Measurements from ENCODE around the gene LYZL1.
"Not testable (repeated sequence)": the region's sequence is repeated elsewhere in the genome, so short reads cannot be mapped to it uniquely, and the experiment has no call there.

LYZL1 gene

DNA sequence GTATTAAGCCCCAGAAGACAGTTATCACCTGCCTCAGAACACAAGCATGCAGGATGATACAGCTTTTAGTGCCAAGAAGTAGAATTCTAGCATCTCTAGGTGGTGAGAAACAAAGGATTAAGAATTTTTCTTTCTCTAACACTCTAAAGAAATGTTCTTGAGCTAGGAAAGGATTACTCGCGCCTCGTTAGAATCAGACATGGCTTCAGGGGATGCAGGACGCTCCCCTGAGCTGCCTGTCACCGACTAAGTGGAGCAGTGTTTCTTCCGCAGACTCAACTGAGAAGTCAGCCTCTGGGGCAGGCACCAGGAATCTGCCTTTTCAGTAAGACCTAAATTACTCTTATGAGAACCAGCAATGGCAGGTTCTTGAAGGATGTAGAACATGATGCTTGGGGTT, at the start of gene LYZL1:
TSS of gene LYZL1 (plus strand) at position 165 of the 400 bp plus-strand sequence. CDS start 2,798 bp downstream, outside the sequence.
- in situ Hi-C loops (cut with MboI; ENCODE audit: low sequenced_read_pairs) = not testable (repeated sequence)

DNA sequence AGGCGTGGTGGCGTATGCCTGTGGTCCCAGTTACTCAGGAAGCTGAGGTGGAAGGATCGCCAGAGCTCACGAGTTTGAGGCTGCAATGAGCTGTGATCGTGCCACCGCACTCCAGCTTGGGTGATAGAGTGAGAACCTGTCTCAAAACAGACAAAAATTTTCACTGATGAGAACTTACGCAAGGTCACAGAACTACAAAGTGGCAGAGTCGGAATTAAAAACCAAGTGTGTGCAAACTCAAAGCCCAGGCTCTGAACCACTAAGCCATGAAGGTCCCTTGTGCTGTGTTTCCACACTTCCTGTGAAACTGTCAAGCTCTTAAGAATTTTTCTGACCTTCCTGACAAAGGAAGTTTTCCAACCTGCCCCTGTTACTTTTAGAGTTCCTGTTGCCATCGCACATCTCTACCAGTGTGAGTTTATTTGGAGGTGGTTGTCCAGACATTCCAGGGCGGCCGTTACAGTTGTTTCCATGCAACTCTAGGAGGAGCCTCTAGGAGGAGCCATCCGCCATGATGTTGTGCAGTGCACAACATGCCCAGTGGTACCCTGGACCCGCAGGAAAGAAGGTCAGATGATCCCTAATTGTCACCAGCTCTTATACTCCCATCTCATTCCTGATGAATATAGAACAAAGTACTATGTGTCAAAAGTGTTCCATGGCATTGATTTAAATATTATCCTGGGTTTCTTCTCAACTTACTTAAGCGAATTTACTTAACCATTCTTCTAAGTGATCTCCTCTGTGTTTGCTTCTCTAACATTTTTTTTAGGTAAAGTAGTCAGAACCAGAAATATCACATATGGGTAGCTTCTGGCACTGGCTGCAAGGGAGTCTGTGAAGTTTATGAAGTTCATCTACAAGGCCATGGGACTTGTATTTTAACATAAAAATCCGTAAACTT, 49.0 kb upstream of the LYZL1 start:
- in situ Hi-C loops (cut with MboI; ENCODE audit: low sequenced_read_pairs) = no loop called here

DNA sequence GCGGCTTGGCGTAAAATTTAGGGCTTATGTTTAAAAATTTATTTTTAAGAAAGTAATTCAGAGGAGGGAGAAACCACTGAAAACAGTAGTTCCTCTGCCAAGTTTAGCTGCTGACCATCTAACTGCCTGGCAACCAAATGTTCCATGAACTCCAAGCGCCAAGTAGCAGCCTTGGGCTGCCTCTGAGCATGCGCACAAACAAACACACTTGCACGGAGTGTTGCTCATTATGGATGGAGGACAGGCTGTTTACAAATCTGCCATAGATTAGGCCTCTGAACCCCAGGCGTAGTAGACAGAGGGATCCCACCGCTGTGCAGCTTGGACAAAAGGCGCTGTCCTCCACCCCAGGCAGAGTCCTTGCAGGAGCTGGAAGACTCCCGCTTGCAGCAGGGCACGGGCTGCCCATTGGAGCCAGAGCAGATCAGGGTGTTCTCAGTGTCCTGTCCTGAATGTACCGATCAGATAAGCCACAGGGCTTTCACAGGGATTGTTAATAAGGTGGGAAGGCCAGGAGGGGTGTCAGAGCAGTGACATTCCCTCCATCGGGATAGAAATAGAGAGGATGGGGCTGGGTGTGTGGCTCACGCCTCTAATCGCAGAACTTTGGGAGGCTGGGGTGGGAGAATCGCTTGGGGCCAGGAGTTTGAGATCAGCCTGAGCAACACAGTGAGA, 47.7 kb upstream of the LYZL1 start:
- in situ Hi-C loops (cut with MboI; ENCODE audit: low sequenced_read_pairs) = no loop called here

DNA sequence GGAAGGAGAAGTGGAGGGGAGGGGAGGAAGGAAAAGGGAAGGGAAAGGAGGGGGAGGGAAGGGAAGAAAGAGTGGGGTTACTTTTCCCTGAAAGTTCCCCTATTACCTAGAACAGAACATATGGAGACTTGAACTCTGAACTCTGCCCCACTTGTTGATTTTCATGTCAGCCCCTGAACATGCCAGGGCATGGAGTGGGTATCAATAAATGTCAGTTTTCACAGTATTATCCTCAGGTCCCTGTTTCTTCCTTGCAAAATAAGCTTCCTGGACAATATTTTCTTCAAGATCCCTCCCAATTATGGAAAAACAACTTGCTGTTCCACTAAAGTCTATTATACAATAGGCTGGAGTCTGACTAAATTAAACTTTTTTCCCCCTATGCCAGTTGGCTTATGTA, 46.9 kb upstream of the LYZL1 start:
- in situ Hi-C loops (cut with MboI; ENCODE audit: low sequenced_read_pairs) = no loop called here

DNA sequence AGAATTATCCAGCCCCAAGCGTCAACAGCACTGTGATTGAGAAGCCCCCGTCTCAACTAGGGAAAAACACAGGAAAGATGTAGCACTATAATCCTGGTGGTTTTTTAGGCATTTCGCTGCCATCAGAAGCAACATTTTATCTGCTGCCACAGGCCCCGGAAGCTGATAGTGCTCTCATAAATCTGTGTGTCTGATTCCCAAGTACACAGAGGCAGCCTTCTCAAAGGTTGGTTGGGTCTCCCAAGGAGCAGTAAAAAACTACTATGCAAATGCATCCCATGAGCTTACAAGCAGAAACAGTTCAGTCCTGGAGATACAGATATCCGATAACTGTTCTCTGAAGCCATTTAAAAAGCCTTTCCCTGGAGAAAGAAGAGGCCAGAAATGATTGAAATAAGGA, 45.8 kb upstream of the LYZL1 start:
- in situ Hi-C loops (cut with MboI; ENCODE audit: low sequenced_read_pairs) = no loop called here

DNA sequence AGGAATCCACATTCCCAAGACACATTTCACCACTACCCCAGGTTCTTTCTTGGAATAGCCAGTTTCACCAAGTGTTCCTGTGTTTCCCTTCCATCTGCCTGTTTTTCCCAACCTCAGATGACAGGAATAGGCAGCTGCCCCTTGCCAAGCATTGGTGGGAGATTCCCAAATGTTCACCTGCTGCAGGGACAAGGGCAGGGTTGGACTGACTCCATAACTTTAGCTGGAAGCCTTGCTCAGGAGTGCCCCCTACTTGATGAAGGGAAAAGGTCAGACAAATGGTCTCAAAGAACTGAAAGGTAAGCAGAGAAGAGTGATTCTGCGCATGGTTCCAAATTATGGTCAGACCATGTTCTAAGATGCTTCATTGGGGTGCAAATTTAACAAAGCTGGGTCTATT, 45.1 kb upstream of the LYZL1 start:
- in situ Hi-C loops (cut with MboI; ENCODE audit: low sequenced_read_pairs) = no loop called here

DNA sequence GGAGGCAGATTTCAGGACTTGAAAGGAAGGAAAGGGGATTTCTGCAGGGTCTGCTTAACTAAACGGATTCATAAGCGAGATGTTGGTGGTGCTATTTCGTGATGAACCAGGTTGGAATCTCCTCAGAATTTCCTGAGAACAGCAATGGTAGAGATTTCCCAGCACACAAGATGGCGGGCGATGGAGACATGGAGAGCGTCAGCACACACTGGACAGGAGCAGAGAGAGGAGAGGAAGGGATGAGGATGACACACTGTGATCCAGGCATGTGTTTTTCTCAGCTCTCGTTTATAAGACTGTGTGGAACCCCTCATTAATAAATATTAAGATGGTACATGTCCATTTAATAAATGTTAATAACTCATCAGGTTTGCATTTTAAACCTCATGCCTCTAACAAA, 43.9 kb upstream of the LYZL1 start:
- in situ Hi-C loops (cut with MboI; ENCODE audit: low sequenced_read_pairs) = no loop called here

DNA sequence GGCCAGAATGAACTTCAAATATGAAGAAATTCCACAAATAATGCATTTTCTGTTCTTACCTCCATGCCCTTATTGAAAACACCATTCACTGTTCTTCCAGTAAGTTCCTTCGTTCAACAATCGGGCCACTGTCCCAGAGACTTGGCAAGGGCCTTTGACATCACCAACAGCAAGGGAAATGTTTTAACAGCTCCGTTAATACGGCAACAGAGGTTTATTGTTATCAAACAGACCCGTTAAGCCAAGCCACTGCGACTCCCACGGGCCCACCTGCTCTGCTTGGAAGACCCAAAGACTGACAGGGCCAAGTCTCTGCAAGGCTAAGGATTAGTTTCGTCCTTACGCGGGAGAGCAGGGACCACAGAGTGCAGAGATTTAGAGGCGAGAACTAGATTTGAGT, 43.4 kb upstream of the LYZL1 start:
- in situ Hi-C loops (cut with MboI; ENCODE audit: low sequenced_read_pairs) = no loop called here

DNA sequence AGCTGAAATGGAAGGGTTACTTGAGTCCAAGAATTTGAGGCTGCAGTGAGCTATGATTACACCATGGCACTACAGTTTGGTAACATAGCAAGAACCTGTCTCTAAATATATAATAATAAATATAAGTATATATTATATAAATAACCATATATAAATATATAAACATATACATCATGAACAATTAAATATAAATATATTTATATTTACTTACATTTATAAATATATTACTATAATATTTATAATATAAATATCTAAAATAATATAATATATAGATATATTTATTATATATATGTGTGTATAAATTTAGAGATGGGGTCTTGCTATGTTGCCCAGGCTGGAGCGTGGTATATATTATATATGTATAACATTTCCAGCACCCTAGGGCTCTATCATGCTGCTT, 42.4 kb upstream of the LYZL1 start:
- in situ Hi-C loops (cut with MboI; ENCODE audit: low sequenced_read_pairs) = no loop called here

DNA sequence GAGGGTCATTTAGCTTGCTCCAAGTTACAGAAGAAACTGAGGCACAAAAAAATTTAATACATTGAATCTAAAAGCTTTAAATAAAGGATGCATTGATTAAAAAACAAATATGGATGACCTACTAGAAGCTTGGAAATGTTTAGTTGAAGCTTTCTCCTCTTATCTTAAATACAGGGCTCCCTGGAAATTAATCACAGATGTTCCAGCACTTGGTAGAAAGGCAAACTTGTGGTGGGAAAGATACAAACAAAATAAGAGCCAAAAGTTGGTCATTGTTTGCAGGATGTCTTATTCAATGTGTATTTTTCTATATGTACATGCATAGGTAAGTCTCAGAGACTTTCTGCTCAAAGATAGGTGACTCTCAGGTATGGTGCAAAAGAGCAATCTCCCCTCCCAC, 40.7 kb upstream of the LYZL1 start:
- in situ Hi-C loops (cut with MboI; ENCODE audit: low sequenced_read_pairs) = no loop called here

DNA sequence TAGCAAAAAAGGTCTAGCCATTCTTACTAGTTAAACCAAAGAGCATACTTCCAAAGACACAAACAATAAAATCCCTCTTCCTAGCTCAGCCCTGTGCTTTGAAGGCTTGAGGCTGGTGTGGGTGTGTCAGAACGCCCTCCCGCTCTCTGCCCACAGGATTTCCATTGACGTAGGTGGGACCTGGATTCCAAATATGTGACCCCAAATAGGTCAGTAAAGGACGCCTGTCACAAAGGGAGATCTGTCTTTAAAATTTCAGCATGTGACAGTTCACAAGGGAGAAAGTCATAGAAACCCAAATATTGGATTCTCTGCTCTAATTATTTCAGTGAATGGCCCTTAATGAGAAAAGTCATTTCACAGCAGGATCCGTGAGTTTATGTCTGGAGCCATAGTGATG, 39.9 kb upstream of the LYZL1 start:
- in situ Hi-C loops (cut with MboI; ENCODE audit: low sequenced_read_pairs) = no loop called here

DNA sequence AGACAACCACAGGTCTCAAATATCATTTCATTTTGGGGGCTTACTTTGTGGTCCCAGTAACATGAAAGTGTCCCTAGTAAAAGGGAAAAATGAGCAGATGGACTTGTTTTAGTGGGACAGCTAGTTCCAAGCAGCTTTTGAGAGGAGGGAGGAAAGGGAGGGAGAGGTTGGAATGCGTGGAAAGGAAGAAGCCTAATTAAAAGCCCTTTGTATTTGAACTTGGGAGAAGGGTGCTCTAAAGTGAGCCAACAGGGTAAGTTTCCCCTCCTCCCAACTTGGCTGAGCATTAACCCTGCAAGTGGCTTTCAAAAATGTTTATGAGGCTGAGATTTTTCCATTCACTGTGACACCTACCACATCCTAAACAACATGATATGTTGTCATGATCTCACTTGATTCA, 38.8 kb upstream of the LYZL1 start:
- in situ Hi-C loops (cut with MboI; ENCODE audit: low sequenced_read_pairs) = no loop called here

DNA sequence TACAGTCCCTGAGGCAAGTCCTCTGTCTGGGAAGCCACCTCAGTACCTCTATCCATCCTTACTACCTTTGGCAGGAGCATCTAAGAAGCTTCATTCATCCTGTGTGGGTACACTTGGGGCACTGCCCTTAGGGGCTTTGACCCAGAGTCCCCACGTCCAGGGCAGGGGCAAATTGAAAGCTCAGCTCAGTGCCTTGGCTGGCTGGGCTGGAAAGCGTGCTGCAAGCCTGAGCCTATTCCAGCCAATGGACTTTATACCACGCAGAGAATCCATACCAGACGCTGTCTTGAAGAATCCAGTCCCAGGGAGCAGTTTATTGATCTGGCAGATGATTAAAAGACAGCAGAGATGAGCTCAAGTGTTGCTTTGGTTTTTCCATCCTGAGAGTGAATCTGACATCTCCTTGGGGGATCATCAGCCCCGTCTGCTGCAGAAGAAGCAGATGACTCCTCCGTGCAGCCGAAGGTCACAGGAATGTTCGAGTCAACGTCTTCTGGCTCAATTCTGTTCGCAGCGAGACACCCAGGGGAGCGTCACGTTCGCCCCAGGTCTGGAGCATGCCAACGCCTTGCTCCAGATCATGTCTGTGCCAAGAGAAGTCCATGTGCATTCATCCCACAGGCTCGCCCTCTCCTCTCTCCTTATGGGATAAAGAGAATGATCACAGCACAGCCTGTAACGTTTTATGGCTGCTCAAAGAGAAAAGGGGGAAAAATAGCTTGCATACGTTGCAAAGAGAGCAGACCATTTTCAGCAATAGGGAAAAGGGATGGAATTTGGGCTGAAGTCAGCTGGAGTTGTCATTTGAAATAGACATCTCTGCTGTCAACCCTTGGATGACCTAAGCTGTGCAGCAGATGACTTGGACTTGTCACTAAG, 35.8 kb upstream of the LYZL1 start:
- in situ Hi-C loops (cut with MboI; ENCODE audit: low sequenced_read_pairs) = no loop called here

DNA sequence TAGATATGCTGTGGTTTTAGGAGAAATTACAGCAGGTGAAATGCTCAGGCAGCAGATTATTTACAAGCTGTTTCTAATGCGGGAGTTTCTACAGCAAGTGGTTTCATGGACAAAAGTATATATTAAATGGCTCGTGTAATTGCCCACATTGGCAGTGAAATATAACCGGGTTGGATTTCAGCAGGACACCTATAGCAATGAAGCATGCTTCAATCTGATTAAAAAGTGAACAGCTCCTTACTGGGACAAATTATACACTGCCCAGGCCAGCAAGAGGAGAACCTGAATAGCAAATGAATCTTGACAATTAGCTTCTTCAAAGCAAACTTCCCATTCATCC, 35.2 kb upstream of the LYZL1 start:
- in situ Hi-C loops (cut with MboI; ENCODE audit: low sequenced_read_pairs) = no loop called here

DNA sequence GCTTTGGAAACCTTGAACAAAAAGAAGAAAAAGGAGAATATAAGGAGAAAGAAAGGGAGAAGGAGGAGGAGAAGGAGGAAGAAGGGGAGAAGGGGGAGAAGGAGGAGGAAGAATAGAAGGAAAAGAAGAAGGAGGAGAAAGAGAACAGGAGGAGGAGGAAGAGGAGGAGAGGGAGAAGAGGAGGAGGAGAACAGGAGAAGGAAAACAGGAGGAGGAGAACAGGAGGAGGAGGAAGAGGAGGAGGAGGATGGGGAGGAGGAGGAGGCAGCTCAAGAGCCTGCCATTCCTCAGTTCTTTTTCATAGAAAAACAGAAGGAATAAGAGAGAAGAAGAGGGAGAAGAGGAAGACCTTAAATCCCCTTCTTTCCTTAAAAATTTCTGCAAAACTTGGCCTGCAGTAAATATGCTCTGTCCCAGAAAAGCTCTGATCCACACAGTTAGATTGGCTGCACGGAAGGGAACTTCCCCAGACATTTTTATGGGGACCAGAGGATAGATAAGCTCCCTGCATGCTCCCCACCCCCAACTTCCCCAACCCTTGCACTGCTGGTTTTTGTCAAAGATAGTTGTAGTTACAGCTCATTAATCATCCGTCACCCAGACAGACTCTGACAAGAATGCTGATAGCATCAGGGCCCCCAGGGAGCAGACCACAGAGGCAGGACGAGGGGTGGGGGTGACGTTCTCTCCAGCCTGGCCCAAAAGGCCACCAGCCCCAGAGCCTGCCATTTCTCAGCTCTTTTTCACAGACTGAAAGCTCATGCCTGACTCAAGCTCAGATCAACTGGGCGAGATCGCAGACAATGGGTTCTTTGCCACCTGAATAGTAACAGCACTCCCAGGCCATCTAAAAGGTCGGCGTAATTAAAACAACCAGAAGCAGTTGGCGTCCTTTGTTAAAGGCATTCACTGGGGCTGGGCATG, 34.5 kb upstream of the LYZL1 start:
- in situ Hi-C loops (cut with MboI; ENCODE audit: low sequenced_read_pairs) = no loop called here

DNA sequence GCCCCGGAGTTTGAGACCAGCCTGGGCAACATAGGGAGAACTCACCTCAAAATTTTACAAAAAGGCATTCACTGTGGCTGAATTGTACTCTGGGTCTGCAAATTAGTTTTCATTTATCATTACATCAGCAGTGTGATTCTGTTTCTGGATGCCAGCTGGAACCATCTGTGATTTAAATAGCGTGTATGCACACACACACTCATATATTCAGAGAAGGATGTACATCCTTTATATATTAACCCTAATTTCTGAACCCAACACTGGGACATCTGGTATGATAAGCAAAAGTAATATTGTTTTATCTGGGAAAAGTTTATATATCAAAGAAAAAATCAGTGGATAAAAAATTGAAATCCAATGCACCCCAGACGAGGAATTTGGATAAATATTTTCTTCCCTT, 33.8 kb upstream of the LYZL1 start:
- in situ Hi-C loops (cut with MboI; ENCODE audit: low sequenced_read_pairs) = no loop called here

DNA sequence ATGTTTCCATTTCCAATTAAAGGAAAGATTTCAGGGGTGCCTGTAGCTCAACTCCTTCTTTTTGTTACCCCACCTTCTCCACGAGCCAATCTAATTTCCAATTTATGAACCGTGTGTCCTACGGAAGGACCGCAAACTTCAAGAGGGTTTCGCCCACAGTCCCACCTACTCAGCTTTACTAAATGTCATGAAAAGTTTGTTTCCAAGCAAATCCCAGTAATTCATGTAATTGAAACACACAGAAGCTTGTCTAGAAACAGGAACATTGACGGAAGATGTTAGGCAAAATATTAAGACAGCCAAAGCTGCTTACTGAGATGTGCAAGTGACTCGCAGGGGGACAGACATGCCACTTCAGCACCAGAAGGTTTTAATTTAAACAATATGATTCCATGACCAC, 32.9 kb upstream of the LYZL1 start:
- in situ Hi-C loops (cut with MboI; ENCODE audit: low sequenced_read_pairs) = no loop called here

DNA sequence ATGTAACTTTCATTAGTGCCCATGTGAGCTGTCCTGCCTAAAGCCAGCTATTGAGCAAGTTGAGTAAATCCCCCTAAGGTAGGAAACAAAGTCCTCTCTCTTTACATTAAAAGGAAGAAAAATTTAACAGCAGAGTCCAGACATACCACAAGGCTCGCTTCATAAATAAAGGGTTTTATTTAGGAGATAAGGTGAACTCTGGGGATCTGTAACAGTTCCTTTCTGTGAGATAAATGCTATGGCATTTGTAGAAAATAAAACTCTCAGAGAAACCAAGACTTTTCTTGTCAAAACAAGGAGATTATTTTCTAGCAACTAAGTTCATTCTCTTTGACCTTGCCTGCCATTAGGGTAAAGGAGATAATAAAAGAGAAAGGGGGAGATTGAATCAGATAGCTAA, 32.3 kb upstream of the LYZL1 start:
- in situ Hi-C loops (cut with MboI; ENCODE audit: low sequenced_read_pairs) = no loop called here

DNA sequence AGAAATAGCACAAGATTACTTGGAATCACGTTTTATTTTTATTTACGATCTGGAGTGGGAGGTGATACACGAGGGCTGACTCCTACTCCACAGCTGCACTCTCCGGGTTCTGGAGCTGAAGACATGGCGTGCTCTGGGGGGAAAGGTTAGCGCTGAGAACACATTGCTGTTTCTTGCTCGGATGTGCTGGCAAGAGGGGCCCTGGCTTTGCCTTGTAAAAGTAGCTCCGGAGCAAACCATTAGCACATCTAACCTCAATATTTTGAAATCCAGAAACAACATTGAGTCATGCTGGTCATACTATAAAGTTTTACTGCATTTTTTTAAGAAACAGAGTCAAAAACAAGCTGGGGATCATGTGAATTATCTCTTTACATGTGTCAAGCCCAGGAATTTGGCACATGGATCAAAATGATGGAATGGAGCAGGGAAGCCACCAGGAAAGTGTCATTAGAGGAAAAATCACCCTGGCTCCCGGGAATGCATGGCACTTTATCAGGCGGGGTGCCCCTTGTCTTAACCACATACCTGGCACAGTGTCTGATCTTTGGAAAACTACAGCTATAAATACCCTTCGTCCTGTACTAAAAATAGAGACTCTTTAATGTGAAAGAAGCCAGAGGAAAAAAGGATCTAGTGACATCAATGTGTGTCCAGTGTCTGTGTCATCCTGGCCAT, 31.6 kb upstream of the LYZL1 start:
- in situ Hi-C loops (cut with MboI; ENCODE audit: low sequenced_read_pairs) = no loop called here

DNA sequence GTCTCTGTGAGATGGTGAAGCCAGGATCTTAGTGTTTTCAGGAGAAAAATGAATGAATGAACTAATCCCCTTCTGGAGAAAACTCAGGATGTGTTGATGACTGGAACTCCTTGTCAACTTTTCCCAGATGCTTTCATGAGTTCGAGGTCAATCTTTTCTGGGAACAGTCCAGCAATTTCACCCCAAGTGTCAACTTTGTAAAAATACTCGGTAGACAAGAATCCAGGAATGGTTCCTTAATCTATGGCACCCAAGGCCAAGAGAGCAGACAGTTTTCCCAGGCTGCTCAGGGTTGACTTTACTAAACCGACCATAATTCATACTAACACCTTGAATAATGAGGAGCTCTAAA, 31.1 kb upstream of the LYZL1 start:
- in situ Hi-C loops (cut with MboI; ENCODE audit: low sequenced_read_pairs) = no loop called here

All from HL-60/S4 treated with retinoic acid at 250 ng/mL for 4 days and 3 days (cell line).